GM12878 (cell line): ENCODE measurements around the gene IFITM5. TPM values are rescaled to one million over a fixed set of nuclear protein-coding genes. Genes with fewer than 3 reads are reported as not detected.

Experiments used
- ATAC-seq: fragments of 200-7000 bp; cut with Tn5 transposase; 3 replicates; pipeline ENCODE4 v1.9.1; 2020; ENCODE audit warnings: mild to moderate bottlenecking, moderate library complexity
- BruUV-seq: library from RNA; stranded (reverse); fragments of 400-500 nt; replicated peaks from 2 replicates; lab custom pipeline; 2021; lab: Mats Ljungman, UMichigan
- CTCF ChIA-PET: fragments of 300-600 bp; sonication (Branson Sonifier 250); formaldehyde crosslinking; extraction: SDS; loops from one replicate; lab custom pipeline; 2021; ENCODE audit warnings: inconsistent platforms; lab: Yijun Ruan, JAX
- POLR2A ChIA-PET: fragments of 350-600 bp; formaldehyde crosslinking; extraction: SDS; loops from one replicate; lab custom pipeline; 2021; ENCODE audit warnings: inconsistent platforms; lab: Charles Lee
- RAD21 ChIA-PET: fragments of 300-600 bp; sonication (Branson Sonifier 250); formaldehyde crosslinking; loops from one replicate; lab custom pipeline; 2023; ENCODE audit warnings: antibody characterized with exemption; ENCODE audit not compliant: unreplicated experiment; lab: Charles Lee
- SMC1A ChIA-PET: fragments of 300-600 bp; sonication (Branson Sonifier 250); formaldehyde crosslinking; loops from one replicate; lab custom pipeline; 2023; ENCODE audit not compliant: unreplicated experiment, uncharacterized antibody; lab: Charles Lee
- DNase-seq: peaks from one replicate; pipeline ENCODE4 v3.0.0-alpha.2; 2011; ENCODE audit warnings: low read depth, low spot score
- FAIRE-seq: peaks from 3 replicates; lab custom pipeline; 2011; peaks lifted over from hg19 to GRCh38; lab: Jason Lieb, UNC
- H2AFZ ChIP-seq: 2 replicates; pipeline ENCODE4 v1.6.0; 2011; ENCODE audit warnings: low read depth, low read length, control low read depth; ENCODE audit not compliant: control insufficient read depth
- H3K27ac ChIP-seq: 2 replicates; pipeline ENCODE4 v1.5.1; 2011; ENCODE audit warnings: control low read depth; ENCODE audit not compliant: control insufficient read depth, insufficient read depth
- H3K27me3 ChIP-seq, 2 experiments: replicated peaks in 1 of 2; 2 replicates each; pipeline versions ENCODE4 v1.6.0 to v1.6.1; 2011; ENCODE audit warnings: low read length in 1 of 2; ENCODE audit not compliant: control insufficient read depth in 2 of 2, insufficient read depth in 2 of 2
- H3K36me3 ChIP-seq, 2 experiments: 2 replicates each; pipeline ENCODE4 v1.5.1; 2011; ENCODE audit warnings: low read length in 1 of 2; ENCODE audit not compliant: control insufficient read depth in 2 of 2, insufficient read depth in 2 of 2
- H3K4me1 ChIP-seq: 2 replicates; pipeline ENCODE4 v1.6.1; 2011; ENCODE audit warnings: mild to moderate bottlenecking, low read length, moderate library complexity, mixed read lengths; ENCODE audit not compliant: control insufficient read depth, insufficient read depth
- H3K4me2 ChIP-seq: 2 replicates; pipeline ENCODE4 v1.6.0; 2011; ENCODE audit warnings: control low read depth; ENCODE audit not compliant: control insufficient read depth, insufficient read depth
- H3K4me3 ChIP-seq: fragments of 200-600 bp; sonication (generic); 2 replicates; pipeline ENCODE4 v1.5.1; 2016
- H3K79me2 ChIP-seq: 2 replicates; pipeline ENCODE4 v1.6.0; 2011; ENCODE audit warnings: low read length; ENCODE audit not compliant: control insufficient read depth, insufficient read depth
- H3K9ac ChIP-seq: 2 replicates; pipeline ENCODE4 v1.8.0; 2011; ENCODE audit warnings: low read length, control low read depth, mixed read lengths; ENCODE audit not compliant: control insufficient read depth, insufficient read depth
- H3K9me3 ChIP-seq: replicated peaks from 3 replicates; pipeline ENCODE4 v1.5.1; 2011; ENCODE audit warnings: mild to moderate bottlenecking, low read length; ENCODE audit not compliant: control insufficient read depth, insufficient read depth
- H4K20me1 ChIP-seq: 2 replicates; pipeline ENCODE4 v1.6.0; 2011; ENCODE audit not compliant: control insufficient read depth, insufficient read depth
- BRCA1 ChIP-seq: IDR thresholded peaks from 2 replicates; pipeline ENCODE4 v1.6.1; 2011; ENCODE audit warnings: low read depth, low read length, improper control_type of control experiment
- EED ChIP-seq: sonication (generic); IDR thresholded peaks from 2 replicates; pipeline ENCODE4 v1.6.1; 2016; ENCODE audit warnings: antibody characterized with exemption, low read depth
- EP300 ChIP-seq, 2 experiments: fragments of 150-350 bp in 1 of 2; IDR thresholded peaks; 2 replicates each; pipeline ENCODE4 v1.6.1; 2011 to 2012; ENCODE audit warnings: low read depth in 2 of 2, low read length in 2 of 2, borderline replicate concordance in 1 of 2, improper control_type of control experiment in 1 of 2, inconsistent platforms in 1 of 2; ENCODE audit not compliant: control insufficient read depth in 1 of 2
- FOXK2 ChIP-seq: fragments of 450-650 bp; IDR thresholded peaks from 2 replicates; pipeline ENCODE4 v1.6.1; 2017; ENCODE audit warnings: mild to moderate bottlenecking, moderate library complexity
- HDAC2 ChIP-seq: fragments of 200-600 bp; sonication (generic); IDR thresholded peaks from 2 replicates; pipeline ENCODE4 v1.6.1; 2017
- NBN ChIP-seq: fragments of 450-650 bp; IDR thresholded peaks from 2 replicates; pipeline ENCODE4 v1.6.1; 2016
- POLR2AphosphoS2 ChIP-seq: IDR thresholded peaks from 2 replicates; pipeline ENCODE4 v1.6.1; 2011; ENCODE audit warnings: low read depth, mild to moderate bottlenecking, low read length, improper control_type of control experiment, moderate library complexity
- RAD51 ChIP-seq: fragments of 450-650 bp; IDR thresholded peaks from 2 replicates; pipeline ENCODE4 v1.6.1; 2016; ENCODE audit warnings: moderate library complexity, mild to moderate bottlenecking, inconsistent platforms
- RBBP5 ChIP-seq: fragments of 200-600 bp; sonication (generic); conservative IDR thresholded peaks from 2 replicates; pipeline ENCODE4 v1.6.1; 2016
- RFX5 ChIP-seq: IDR thresholded peaks from 2 replicates; pipeline ENCODE4 v1.6.1; 2011; ENCODE audit warnings: low read depth, low read length, improper control_type of control experiment
- SMC3 ChIP-seq: IDR thresholded peaks from 2 replicates; pipeline ENCODE4 v1.6.1; 2011; ENCODE audit warnings: low read length, improper control_type of control experiment, borderline replicate concordance
- SUZ12 ChIP-seq: fragments of 200-600 bp; sonication (generic); IDR thresholded peaks from one replicate; pipeline ENCODE4 v1.6.1; 2018; ENCODE audit warnings: antibody characterized with exemption, mild to moderate bottlenecking; ENCODE audit not compliant: unreplicated experiment
- YY1 ChIP-seq: IDR thresholded peaks from 2 replicates; pipeline ENCODE4 v1.6.1; 2011; ENCODE audit warnings: low read depth, mild to moderate bottlenecking, low read length
- ZBED1 ChIP-seq: IDR thresholded peaks from 2 replicates; pipeline ENCODE4 v1.6.1; 2016; ENCODE audit warnings: borderline replicate concordance
- ZNF384 ChIP-seq: IDR thresholded peaks from 2 replicates; pipeline ENCODE4 v1.6.1; 2012; ENCODE audit warnings: low read depth, mild to moderate bottlenecking, low read length, improper control_type of control experiment, borderline replicate concordance
- WGBS: methylation state at CpG from one replicate; pipeline ENCODE4 v1.1.6; 2016; ENCODE audit warnings: low lambda C conversion rate; ENCODE audit not compliant: insufficient replicate concordance, insufficient coverage; ENCODE audit errors: missing lambda C conversion rate; 5-methylcytosine and 5-hydroxymethylcytosine counted together
- in situ Hi-C: fragments of 300-500 bp; cut with MboI; formaldehyde crosslinking; loops from 9 replicates; pipeline ENCODE4 v1.14.3; 2018; ENCODE audit warnings: mixed read lengths
- intact Hi-C: fragments of 100-400 bp; cut with micrococcal nuclease; formaldehyde crosslinking; loops from one replicate; pipeline ENCODE4 v1.14.2; 2022; ENCODE audit not compliant: unreplicated experiment
- polyA plus RNA-seq, 11 experiments: library from polyadenylated mRNA; depleted of rRNA in 4 of 11; unstranded in 6 of 11; stranded (reverse) in 5 of 11; fragments of >200 nt; fragmentation: Nextera tagmentation in 4 of 11; fragmentation: Illumina TruSeq in 1 of 11; extraction: Ambion mirVana in 4 of 11; extraction: Trizol in 1 of 11; gene quantifications; 1 replicate in 1 of 11; 2 replicates in 10 of 11; pipeline versions ENCODE4 v1.2.1 to v1.2.3, GENCODE V29; 2011 to 2016; ENCODE audit warnings: inconsistent platforms in 2 of 11, missing spikeins in 2 of 11, low read depth in 1 of 11
- total RNA-seq, 4 experiments: library from RNA; depleted of rRNA in 3 of 4; stranded (reverse); fragments of >200 nt in 3 of 4; fragmentation: Illumina TruSeq in 1 of 4; extraction: Trizol in 1 of 4; gene quantifications; 2 replicates each; pipeline versions ENCODE4 v1.2.1 to v1.2.3, GENCODE V29; 2013 to 2021
- TF ChIP-seq, protein P1 (sequence below): fragments of 450-650 bp; IDR thresholded peaks from 2 replicates; pipeline ENCODE4 v1.6.1; 2017; ENCODE audit warnings: mild to moderate bottlenecking, moderate library complexity

Gene IFITM5
- total and polyA plus RNA-seq, 10 of the 15 experiments (the other 5 are each of a cell fraction or from before 2014, with no cell fraction given): not detected

DNA sequence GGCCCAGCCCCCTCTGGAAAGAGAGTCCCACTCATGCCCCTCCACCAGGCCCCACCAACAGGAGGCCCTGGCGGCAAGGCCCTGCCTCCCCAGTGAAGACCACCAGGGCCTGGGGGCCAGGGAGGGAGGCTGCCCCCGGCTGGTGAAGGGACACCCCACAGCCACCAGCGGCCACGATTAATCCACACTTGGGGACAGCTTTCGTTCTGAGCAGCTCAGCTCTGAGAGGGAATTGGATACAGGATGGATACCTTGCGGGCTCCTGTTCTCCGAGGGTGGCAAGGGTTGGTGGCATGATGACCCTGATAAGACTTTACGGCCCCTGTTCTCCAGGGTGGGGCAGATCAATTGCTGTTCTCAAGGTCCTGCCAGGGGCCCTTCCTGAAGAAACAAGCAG is 28.0 kb downstream of the IFITM5 start (continued):
- TF ChIP-seq, protein P1, sequence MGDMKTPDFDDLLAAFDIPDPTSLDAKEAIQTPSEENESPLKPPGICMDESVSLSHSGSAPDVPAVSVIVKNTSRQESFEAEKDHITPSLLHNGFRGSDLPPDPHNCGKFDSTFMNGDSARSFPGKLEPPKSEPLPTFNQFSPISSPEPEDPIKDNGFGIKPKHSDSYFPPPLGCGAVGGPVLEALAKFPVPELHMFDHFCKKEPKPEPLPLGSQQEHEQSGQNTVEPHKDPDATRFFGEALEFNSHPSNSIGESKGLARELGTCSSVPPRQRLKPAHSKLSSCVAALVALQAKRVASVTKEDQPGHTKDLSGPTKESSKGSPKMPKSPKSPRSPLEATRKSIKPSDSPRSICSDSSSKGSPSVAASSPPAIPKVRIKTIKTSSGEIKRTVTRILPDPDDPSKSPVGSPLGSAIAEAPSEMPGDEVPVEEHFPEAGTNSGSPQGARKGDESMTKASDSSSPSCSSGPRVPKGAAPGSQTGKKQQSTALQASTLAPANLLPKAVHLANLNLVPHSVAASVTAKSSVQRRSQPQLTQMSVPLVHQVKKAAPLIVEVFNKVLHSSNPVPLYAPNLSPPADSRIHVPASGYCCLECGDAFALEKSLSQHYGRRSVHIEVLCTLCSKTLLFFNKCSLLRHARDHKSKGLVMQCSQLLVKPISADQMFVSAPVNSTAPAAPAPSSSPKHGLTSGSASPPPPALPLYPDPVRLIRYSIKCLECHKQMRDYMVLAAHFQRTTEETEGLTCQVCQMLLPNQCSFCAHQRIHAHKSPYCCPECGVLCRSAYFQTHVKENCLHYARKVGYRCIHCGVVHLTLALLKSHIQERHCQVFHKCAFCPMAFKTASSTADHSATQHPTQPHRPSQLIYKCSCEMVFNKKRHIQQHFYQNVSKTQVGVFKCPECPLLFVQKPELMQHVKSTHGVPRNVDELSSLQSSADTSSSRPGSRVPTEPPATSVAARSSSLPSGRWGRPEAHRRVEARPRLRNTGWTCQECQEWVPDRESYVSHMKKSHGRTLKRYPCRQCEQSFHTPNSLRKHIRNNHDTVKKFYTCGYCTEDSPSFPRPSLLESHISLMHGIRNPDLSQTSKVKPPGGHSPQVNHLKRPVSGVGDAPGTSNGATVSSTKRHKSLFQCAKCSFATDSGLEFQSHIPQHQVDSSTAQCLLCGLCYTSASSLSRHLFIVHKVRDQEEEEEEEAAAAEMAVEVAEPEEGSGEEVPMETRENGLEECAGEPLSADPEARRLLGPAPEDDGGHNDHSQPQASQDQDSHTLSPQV: no peak
- TF ChIP-seq EP300 (IDR thresholded peaks at IDR 0.05; ENCODE audit: borderline replicate concordance in 1 of 2, control insufficient read depth in 1 of 2, low read depth in 2 of 2, low read length in 2 of 2): no peak

DNA sequence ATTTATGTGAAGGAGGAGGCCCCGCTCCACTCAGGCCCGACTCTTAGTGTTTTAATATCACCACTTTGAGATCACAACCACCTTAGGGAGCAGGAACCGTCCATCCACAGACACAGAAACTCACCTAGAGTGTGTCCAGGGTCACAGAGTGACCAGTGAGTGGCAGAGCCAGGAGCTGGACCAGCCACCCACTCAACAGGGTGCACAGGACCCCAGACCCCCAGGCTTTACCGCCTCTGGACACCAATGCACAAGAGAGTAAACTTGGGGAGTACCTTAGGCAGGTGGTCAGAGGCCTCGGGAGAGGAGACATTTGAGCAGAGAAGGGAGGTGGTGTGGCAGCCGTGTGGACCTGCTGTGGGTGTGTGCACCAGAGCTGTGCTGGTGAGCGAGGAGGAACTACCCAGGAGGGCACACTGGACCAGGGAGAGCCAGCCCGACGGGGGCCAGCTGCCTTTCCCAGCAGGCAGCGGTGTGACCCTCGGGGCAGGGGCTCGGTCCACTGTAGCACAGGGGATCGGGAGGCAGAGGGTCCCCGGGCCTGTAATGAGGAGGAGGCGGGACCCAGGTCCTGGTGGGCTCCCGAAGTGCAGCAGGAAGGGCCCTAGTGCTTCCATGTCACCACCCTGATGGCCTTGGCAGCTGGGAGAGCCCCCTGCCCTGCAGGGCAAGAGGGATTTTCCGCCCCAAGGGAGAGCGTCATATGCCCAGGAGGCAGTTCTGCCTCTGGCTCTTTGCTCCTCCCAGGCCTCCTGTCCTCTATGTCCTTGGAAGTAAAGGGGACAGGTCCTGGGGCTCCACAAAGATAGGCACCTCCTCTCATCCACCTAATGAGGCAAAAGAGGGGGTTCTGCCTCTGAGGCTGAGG is 28.6 kb downstream of the IFITM5 start:
- no peak overlapping the region for H3K9ac ChIP-seq
- ChIA-PET RAD21 (no interaction called here), CTCF (interaction anchor here (1.4 kb wide), 1 partner anchor 20 kb away, joined by 3 read pairs; no protein-coding TSS in a partner anchor), SMC1A (interaction anchor here (1.0 kb wide), 1 partner anchor 19 kb away, joined by 3 read pairs; the partner anchor contains the start of gene PGGHG), POLR2A (interaction anchor here (1.2 kb wide), 1 partner anchor 16 kb away, joined by 3 read pairs; no protein-coding TSS in a partner anchor)
- peaks cover 7% of the 10 kb centered on the region for H3K79me2 ChIP-seq
- no peaks in the 10 kb centered on the region for H3K9me3 ChIP-seq
- H4K20me1 ChIP-seq: no peaks in the 10 kb centered on the region
- FAIRE-seq (no peak), DNase-seq (no peak), ATAC-seq (no peak)
- H3K27me3 ChIP-seq: no peaks in the 10 kb centered on the region
- WGBS: 79% methylated on average over 18 of the region's 18 CpGs
- intact Hi-C loops: no loop called here
- H3K4me3 ChIP-seq: no peak overlapping the region
- no peak for TF ChIP-seq NBN
- TF ChIP-seq RBBP5: no peak
- TF ChIP-seq FOXK2: no peak
- no peak for TF ChIP-seq RFX5
- no peak for TF ChIP-seq ZNF384
- TF ChIP-seq POLR2AphosphoS2: no peak
- TF ChIP-seq RAD51: no peak
- TF ChIP-seq ZBED1: no peak
- TF ChIP-seq HDAC2: no peak
- no peak for TF ChIP-seq EED
- TF ChIP-seq BRCA1: no peak
- TF ChIP-seq YY1: no peak
- no peak for TF ChIP-seq SMC3
- no peak for TF ChIP-seq SUZ12
- no peak overlapping the region for H3K27ac ChIP-seq
- H3K36me3 ChIP-seq: no peaks in the 10 kb centered on the region
- in situ Hi-C loops: no loop called here
- no TSS peak for BruUV-seq
- no peak overlapping the region for H2AFZ ChIP-seq
- H3K4me2 ChIP-seq: 0 out of 2 replicates have a peak overlapping the region, but pooled peaks have one; percentile 13
- H3K4me1 ChIP-seq: peaks cover 14% of the 10 kb centered on the region
